Omental fat pad (tissue), 4 donors: Measurements from ENCODE around the gene DHCR7. TPM values are rescaled to one million over a fixed set of nuclear protein-coding genes. Genes with fewer than 3 reads are reported as not detected.
"Not testable (repeated sequence)": the region's sequence is repeated elsewhere in the genome, so short reads cannot be mapped to it uniquely, and the experiment has no call there.

ENCODE experiments used
- ATAC-seq: fragments of 150-250 bp; one replicate; pipeline ENCODE4 v1.9.1; 2016; ENCODE audit warnings: mild to moderate bottlenecking, moderate library complexity; ENCODE audit not compliant: low FRiP score
- DNase-seq: peaks from one replicate; pipeline ENCODE4 v3.0.0-alpha.2; 2019; ENCODE audit warnings: low spot score
- CTCF ChIP-seq, 3 donors: fragments of 450-650 bp; IDR thresholded peaks; one replicate each; pipeline ENCODE4 v1.5.1; 2016 to 2017; ENCODE audit warnings: antibody characterized with exemption in 3 of 3, mild to moderate bottlenecking in 3 of 3, moderate library complexity in 2 of 3
- total RNA-seq, 4 donors: library from RNA; depleted of rRNA; stranded (reverse); fragments of >200 nt; gene quantifications; one replicate each; pipeline ENCODE4 v1.1.0, GENCODE V29; 2016

Gene DHCR7
- total RNA-seq, 4 donors from 2014 or later, result 12.9 to 76.5 (median 37.4) TPM

GRCh38 chr11:71425409-71425808 lies 22.8 kb downstream of the DHCR7 start:
- DNase-seq (no peak), ATAC-seq (no peak)
- TF ChIP-seq CTCF (IDR thresholded peaks at IDR 0.05), result no peak

DNA sequence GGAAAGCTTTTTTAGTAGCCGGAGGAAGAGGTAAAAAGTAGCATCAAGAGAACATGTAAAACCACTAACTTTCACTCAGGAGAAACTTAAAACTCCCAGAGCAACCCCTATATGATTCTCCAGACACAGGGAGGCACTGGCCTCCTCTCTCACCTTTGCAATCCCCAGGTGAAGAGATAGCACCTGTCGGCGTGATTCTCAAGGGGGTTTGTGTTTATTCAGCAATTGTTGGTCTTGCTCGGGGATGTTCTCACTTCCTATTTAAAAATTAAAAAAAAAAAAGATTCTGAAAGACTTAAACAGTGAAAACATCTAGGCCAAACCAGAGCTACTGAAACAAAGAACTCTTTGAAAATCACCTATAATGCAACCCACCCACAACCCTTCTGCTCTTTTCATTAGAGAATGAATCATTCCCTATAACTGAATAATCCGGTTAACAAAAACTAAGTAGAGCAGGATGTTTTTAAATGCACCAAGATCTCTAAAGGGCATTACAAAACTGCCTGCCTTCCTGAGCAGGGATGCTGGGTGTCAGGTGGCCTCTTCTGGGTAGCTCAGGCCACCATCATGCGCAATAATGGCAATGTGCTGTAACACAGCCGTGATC lies 24.9 kb downstream of the DHCR7 start:
- no peak for DNase-seq
- no peak for TF ChIP-seq CTCF (IDR thresholded peaks at IDR 0.05)
- ATAC-seq, result no peak

DNA sequence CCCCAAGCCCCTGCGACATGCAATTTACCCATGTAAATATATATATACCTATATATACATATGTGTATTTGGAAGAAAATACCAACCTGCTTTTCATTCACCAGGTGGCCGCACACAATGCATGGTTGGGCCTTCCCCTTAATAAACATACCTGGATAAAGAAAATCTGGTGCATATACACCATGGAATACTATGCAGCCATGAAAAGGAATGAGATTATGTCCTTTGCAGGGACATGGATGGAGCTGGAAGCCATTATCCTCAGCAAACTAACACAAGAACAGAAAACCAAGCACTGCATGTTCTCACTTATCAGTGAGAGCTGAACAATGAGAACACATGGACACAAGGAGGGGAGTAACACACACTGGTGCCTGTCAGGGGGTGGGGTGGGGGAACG lies 25.9 kb downstream of the DHCR7 start:
- ATAC-seq, DNase-seq: not testable (repeated sequence)

- no peak for DNase-seq
- ATAC-seq, result no peak
- TF ChIP-seq CTCF (IDR thresholded peaks at IDR 0.05), result no peak
These were observed 26.7 kb downstream of the DHCR7 start for GRCh38 chr11:71421392-71421950.

GRCh38 chr11:71420455-71421241 lies 27.5 kb downstream of the DHCR7 start:
- DNase-seq, result no peak
- ATAC-seq, result no peak
- TF ChIP-seq CTCF (IDR thresholded peaks at IDR 0.05), result peak in 1 of 3 donors; percentile 6

DNA sequence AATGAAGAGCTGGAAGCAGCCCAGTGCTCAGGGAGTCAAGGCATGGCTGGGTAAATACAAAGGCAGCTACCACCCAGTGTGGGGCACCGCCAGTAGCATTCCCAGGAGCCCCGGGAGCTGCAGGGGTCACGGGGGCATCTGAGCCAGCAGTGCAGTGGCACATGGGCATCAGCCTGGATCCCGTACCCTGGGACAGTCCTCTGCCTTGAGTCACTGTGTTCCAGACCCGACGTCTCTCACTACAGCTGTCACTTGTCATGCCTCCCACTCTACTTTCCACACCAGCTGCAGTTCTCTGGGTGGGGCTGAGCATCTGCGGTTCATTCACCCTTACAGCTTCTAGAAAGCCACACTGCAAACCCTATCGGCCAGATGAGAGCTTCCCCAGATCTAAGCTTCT lies 29.6 kb downstream of the DHCR7 start:
- no peak for DNase-seq
- no peak for TF ChIP-seq CTCF (IDR thresholded peaks at IDR 0.05)
- ATAC-seq, result no peak

DNA sequence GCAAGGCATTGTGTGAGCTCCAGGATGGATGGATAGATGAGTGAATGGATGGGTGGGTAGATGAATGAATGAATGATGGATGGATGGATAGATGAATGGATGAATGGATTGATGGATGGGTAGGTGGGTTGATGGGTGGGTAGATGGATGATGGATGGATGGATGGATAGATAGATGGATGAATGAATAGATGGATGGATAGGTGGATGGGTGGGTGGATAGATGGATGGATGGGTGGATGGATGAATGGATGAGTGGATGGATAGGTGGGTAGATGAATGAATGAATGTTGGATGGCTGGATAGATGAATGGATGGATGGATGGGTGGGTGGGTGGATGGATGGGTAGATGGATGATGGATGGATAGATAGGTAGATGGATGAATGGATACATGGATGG lies 33.5 kb downstream of the DHCR7 start:
- DNase-seq, result no peak
- no peak for ATAC-seq
- TF ChIP-seq CTCF (IDR thresholded peaks at IDR 0.05), result no peak
